AML-193 (cell line): Measurements from ENCODE around the gene KRT86.

ENCODE experiments used
- DNase-seq, 2 experiments: peaks; one replicate each; lab custom pipeline; 2025; lab: John Stamatoyannopoulos, UW

KRT86 gene

GRCh38 chr12:52274521-52275120 lies at the start of gene KRT86:
Gene KRT86 (plus strand): TSS chr12:52274645. CDS start chr12:52301917, 27,272 bp downstream.
- no peak for DNase-seq

- DNase-seq: no peak
Observed at GRCh38 chr12:52225752-52226151, 48.7 kb upstream of the KRT86 start.

DNA sequence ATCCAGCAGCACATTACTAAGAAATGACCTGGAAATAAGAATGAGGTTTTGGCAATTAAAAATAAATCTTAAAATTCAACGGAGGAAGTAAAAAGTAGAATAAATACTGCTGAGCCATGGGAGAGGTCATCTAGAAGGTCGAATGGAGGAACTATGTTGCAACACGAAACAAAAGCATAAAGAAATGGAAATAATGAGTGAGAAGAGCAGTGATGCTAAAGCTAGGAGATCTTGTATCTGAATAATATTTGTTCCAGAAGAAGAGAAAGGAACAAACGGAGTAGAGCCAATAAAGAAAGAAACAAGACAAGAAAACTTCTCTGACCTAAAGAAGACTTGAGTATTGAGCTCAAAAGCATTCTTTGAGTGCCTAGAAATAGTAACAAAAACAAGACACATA lies 48.0 kb upstream of the KRT86 start:
- DNase-seq: peak in 1 of 2 experiments; percentile 12

DNA sequence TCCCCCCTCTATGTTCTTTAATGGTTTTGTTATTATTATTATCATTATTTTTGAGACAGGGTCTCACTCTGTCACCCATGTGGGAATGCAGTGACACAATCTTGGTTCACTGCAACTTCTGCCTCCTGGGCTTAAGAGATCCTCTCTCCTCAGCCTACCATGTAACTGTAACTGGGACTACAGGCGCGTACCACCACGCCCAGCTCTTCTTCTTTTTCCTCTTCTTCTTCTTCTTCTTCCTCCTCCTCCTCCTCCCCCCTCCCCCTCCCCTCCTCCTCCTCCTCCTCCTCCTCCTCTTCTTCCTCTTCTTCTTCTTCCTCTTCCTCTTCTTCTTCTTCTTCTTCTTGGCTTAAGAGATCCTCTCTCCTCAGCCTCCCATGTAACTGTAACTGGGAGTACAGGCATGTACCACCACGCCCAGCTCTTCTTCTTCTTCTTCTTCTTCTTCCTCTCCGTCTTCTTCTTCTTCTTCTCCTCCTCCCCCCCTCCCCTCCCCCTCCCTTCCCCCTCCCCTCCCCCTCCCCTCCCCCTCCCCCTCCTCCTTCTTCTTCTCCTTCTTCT lies 46.8 kb upstream of the KRT86 start:
- no peak for DNase-seq

DNA sequence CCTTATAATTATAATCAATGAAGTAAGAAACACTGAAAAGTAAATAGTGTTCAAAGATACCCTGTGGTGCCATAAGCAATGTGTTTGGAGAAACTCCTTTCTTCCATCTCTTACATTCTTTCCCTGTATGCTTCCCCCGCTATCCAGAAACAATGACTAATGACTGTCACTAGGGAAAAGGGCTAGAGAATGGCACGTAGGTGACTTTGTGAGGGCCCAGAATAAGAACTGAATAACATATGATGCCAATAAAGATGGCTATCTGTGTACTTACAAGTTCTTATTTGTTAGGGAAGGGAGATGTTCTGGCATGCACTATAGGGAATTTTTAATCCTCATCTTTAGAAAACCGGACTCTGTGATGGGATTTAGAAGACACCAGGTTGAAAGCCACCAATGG lies 46.1 kb upstream of the KRT86 start:
- DNase-seq: no peak

GRCh38 chr12:52228931-52229330 lies 45.5 kb upstream of the KRT86 start:
- no peak for DNase-seq

DNA sequence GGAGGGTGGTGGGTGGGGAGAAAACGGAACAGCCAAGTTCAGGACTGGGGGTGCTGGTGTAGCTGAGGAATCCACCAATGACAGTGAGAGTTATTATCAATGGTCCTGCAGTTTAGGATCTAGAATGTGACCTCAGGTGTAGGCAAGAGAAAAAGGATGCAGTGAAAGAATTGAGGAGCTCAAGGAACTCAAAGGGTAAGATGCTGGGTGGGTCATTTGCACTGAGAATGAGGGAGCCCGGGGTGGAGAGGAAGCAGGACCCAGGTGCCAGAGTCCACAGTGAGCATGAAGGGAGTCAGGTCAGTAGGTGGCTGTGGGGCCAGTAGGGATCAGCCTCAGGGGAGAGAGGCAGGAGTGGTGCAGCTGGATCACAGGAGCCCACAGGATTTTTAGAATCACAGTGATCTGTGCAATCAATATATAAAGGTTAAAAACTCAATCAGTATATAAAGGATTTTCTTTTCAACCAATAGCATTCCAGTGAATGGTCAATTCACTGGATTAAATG lies 44.6 kb upstream of the KRT86 start:
- DNase-seq: no peak

DNA sequence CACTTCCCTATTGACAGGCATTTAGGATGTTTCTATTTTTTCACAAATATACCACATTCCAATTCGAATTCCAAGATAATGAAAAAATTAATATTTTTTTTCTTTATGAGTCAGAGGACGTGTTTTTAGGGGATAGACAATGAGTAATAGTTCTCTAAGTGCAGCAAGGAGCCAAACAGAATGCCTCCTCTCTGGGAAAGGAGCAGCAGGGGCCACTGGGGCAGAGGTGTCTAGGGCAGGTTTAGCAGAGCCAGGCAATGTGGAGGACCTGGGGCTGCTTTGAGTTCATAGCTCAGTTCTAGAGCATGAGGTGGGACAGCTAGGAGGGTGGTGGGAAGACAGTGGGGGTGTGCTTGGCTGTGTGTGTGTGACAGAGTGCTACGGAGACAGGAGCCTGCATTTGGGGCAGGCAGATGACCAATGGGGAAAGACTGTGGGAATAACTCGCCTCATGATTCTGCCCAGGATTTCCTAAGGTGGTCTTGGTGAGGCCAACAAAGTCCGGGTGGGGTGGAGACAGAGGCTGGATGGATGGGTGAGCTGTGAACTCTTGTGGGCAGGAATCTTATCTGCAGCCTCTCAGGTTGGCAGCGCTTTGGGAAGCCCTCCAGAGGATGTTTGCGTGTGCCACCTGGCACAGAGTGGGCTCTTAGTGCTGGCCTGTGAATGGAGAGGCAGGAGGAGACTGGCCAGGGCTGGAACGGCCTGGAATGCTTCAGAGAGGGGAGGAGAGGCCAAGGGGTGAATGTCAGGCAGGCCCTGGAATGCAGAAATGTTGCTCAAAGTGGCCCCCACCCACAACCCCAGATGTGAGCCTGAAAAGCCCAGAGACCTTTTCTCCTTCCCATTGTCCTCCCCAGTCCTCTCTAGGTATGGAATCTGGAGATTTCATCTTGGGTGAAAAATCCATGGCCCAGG lies 43.8 kb upstream of the KRT86 start:
- DNase-seq: no peak

DNA sequence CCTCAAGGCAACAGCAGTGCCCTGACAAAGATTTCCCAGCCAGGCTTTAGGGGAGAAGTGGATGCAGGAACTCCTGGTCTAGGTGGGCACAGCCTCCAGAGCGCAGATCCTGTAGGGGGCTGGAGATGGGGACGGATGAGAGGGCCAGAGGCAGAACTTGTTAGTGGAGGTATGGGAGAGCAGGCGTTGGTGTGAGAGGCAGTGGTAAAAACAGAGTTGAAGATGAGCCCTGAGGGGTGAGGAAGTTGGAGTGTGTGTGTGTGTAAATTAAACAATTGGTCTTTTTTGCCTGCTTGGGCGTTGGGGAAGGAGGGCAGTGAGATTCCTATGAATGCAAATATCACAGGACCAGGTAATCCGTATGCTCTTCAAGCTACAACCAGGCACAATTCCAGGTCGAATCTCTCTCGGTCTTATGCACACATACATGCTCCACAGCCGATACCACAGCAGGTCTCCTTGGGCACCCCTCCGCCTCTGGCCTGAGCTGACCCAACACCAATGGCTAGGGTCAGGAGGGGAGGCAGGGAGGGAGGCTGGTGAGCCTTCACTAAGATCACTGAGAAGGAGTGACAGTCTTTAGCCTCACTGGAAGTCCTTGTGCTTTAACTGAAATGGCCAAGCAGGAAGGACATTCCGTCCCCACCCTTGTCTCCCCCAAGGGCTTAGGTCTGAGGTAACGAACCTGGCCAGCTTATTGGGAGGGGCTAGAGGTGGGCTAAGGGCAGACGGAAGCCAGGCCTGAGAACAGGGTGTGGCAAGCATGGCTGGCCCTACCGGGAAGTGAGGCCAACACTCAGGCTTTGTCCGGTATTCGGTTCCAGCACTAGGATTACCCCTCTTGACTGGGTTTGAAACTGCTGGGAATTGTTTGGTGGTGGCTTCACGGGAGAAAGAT lies 42.9 kb upstream of the KRT86 start:
- DNase-seq: peak in 1 of 2 experiments; percentile 10

DNA sequence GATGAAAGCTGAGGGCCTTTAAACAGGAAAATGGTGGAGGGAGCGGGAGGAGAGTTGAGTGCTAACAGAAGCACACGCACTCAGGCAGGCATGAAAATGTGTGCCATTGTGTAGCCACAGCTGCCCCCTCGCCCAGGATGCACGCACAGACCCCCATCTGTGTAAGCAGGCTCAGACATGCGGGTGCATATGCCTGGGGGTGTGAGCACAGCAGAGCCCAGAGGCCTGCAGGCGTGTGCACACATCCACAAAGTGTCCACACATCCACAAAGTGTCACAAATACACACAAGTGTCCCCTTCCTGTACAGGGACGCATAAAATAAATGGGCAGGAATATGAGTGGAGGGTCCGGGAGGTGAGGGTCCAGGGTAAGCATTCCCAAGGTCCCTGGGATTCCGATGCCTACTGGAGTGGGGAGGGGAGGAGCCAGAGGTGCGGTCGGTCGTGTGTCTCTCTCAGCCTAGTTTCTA lies 42.2 kb upstream of the KRT86 start:
- no peak for DNase-seq

- no peak for DNase-seq
Observed at GRCh38 chr12:52232674-52233461, 41.6 kb upstream of the KRT86 start, which contains the start of gene KRT7. Gene KRT7 (plus strand): TSS chr12:52233243. CDS start chr12:52233297, 54 bp downstream.

DNA sequence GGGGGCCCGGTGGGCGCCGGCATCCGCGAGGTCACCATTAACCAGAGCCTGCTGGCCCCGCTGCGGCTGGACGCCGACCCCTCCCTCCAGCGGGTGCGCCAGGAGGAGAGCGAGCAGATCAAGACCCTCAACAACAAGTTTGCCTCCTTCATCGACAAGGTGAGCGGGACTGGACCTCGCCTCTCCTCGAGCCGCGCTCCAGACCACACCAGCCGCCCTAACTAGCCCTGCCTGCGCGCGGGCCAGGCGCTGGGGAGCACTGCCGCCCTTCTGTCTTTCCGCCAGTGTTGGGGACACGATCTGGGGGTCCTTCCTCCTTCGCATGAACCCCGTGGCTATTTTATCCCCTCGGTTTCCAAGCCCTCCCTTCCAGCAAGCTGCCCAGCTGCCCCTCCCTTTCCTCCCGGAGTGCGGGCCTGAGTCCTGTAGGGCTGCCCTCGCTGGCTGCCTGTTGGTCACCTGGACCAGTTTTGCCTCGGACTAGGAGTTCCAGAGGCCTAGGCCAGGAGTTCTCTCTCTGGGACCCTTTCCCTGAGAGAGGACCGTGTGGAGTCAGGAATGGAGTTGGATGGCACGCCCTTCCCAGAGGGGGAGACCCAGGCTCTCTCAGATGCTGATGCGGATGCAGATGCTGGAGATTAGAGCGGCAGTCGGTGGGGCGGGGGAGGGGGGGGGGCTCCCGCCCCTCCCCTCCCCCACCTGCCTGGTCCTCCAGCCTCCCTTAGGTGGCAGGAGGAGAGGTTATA lies 40.8 kb upstream of the KRT86 start:
- DNase-seq: no peak

GRCh38 chr12:52234223-52234810 lies 40.1 kb upstream of the KRT86 start:
- DNase-seq: no peak

DNA sequence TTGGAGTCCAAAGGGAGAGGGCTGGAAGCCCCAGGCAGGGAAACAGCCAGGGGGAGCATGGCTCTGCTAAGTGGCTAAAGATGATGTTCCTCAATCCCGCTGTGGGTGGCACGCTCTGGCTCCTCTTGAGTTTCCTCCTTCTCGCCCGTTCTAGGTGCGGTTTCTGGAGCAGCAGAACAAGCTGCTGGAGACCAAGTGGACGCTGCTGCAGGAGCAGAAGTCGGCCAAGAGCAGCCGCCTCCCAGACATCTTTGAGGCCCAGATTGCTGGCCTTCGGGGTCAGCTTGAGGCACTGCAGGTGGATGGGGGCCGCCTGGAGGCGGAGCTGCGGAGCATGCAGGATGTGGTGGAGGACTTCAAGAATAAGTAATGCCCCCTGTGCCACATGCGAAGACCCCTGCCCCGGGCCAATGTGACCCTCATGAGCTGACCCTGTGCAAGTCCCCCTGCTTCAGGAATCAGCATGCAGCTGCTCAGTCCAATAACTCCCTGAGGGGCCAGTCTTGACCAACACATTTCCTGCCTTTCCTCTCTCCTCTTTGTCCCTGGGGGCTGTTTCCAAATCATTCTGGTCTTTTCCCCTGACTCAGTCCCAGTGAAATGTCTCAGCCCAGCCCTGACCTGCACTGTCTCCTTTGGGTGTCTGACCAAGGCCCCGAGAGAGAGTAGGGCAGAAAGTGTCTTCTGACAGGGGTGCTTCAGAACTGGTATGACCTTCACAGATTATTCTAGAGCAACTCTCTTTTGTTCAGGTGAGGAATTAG lies 39.3 kb upstream of the KRT86 start:
- DNase-seq: no peak

GRCh38 chr12:52235822-52236361 lies 38.6 kb upstream of the KRT86 start:
- no peak for DNase-seq

DNA sequence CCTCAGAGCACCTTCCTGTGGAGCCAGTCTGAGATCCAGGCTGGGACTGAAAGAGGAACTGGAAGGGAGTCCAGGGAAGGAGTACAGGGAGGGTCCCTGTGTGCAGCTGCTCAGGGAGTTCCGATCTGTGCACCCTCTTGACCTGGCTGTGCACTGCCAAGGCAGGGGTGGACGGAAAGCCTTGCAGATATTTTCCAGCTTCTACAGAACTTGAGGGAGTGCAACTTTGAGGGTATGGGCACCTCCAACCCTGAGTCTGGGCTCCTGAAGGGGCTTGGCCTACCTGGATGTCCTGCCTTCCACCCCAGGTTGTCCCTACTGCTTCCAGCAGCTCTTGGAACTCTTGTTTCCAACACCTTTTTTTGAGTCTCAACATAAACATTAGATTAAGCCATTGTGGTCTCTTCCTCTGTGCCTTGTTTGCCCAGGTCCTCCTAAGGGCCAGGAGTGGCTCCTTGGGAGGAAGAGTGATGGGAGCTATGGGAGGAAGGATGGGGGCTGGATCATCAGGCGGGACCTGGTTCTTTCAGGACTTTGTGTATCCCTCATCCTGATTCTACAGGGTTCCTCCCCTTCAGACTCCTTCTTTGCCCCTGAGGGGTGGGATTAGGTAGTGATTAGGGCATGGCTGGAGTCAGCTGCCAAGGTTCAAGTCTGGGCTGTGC lies 37.9 kb upstream of the KRT86 start:
- DNase-seq: no peak

- no peak for DNase-seq
Observed at GRCh38 chr12:52238207-52238840, 36.1 kb upstream of the KRT86 start.
